Right lobe of liver (tissue), 4 donors: Measurements from ENCODE around the gene SULT4A1.

Experiments
- CTCF ChIP-seq, 4 donors: fragments of 200-600 bp in 3 of 4; fragments of 450-650 bp in 1 of 4; IDR thresholded peaks; one replicate each; pipeline versions ENCODE4 v1.5.1 to v1.8.0; 2016 to 2022; ENCODE audit warnings: antibody characterized with exemption in 4 of 4, mild to moderate bottlenecking in 2 of 4
- POLR2A ChIP-seq: fragments of 450-650 bp; IDR thresholded peaks from one replicate; pipeline ENCODE4 v1.6.1; 2017; ENCODE audit warnings: antibody characterized with exemption, mild to moderate bottlenecking
- donor health status: DM: no; HTN: no; CAD: no.
- donor health status: DM: no; HTN: no; CAD: no.
- donor health status: DM: no; HTN: yes; CAD: no.

DNA sequence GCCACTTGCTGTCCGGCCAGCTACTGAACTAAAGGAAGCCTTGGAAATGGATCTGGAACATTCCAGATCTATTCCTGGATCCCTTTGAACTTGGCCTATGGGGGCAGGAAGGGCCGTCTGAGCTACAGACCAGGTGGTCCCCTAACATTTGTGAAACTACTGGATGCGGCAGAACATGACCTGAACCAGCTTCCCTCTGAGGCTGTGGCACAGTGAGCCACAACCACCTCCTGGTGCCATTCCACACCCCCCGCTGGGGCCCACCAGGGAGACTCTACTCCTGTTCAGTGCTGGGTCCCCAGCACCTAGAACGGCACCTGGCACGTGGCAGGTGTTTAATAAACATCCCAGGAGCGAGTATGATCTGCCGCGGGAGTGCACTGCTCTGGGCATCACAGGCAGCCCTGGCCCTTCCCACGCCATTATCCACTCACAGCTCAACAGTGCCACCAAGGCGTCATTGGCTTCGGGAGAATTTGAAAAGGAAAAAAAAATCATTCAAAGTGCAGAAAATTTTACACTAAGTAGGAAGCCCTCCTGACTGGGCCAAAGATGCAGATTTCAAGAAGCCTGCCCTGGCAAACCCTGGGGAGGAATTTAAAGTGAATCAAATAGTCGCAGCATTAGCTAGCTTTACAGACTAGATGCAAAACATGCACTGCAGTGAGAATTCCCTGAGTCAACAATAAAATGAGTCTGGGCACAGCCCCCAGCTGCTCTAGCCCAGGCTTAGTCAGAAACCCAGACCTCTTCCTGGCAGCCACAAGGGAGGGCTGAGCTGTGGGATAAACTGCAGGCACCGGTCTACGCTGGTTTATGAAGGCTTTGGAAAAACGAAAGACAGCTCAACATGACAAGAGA, 35.9 kb downstream of the SULT4A1 start:
- TF ChIP-seq CTCF (IDR thresholded peaks at IDR 0.05): peak; percentile 23 to 57 (median 49)
- no peak for TF ChIP-seq POLR2A
